ENCODE measurements around the gene PRKG1.

DNA sequence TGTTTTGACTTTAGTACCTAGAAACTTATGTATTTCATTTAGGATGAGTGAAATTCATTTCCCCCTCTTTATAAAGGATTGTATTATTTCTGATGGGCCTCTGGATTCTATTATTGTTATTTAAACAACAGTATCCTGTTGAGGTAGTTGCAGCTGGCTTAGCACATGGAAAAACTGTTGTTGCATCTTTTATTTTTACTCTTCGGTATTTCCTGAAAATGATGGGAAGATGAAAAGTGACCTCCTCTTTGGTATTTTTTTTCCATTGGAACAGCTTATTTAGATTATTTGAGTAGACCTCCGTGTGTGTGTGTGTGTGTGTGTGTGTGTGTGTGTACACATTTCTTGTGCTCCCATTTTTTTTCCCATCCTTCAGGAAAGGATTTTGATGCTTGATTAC lies 129.8 kb downstream of the PRKG1 start:
- TF ChIP-seq EZH2 (IDR thresholded peaks at IDR 0.05; ENCODE audit: low read length) = no peak
- TF ChIP-seq, protein P1, sequence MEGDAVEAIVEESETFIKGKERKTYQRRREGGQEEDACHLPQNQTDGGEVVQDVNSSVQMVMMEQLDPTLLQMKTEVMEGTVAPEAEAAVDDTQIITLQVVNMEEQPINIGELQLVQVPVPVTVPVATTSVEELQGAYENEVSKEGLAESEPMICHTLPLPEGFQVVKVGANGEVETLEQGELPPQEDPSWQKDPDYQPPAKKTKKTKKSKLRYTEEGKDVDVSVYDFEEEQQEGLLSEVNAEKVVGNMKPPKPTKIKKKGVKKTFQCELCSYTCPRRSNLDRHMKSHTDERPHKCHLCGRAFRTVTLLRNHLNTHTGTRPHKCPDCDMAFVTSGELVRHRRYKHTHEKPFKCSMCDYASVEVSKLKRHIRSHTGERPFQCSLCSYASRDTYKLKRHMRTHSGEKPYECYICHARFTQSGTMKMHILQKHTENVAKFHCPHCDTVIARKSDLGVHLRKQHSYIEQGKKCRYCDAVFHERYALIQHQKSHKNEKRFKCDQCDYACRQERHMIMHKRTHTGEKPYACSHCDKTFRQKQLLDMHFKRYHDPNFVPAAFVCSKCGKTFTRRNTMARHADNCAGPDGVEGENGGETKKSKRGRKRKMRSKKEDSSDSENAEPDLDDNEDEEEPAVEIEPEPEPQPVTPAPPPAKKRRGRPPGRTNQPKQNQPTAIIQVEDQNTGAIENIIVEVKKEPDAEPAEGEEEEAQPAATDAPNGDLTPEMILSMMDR (optimal IDR thresholded peaks at IDR 0.05 in 1 of 3, IDR thresholded peaks at IDR 0.05 in 1 of 3, conservative IDR thresholded peaks at IDR 0.05 in 1 of 3; ENCODE audit: extremely low read depth in 1 of 3, insufficient read depth in 2 of 3, low read length in 3 of 3) = no peak

All from keratinocyte (primary cell).